HG03064 (cell line): ENCODE results near the gene IQCK.

Experiments
- ATAC-seq: cut with Tn5 transposase; IDR thresholded peaks from one replicate; pipeline ENCODE4 v1.9.1; 2021; ENCODE audit warnings: low read depth; ENCODE audit not compliant: unreplicated experiment

IQCK gene

GRCh38 chr16:19753815-19754643 is 36.0 kb downstream of the IQCK start:
- no peak for ATAC-seq

- no peak for ATAC-seq
These were observed 36.6 kb downstream of the IQCK start for GRCh38 chr16:19754644-19755036.

- ATAC-seq, result no peak
These were observed 37.2 kb downstream of the IQCK start for GRCh38 chr16:19755268-19755667.

GRCh38 chr16:19757026-19757425 is 39.0 kb downstream of the IQCK start:
- no peak for ATAC-seq

- ATAC-seq, result no peak
These were observed 39.9 kb downstream of the IQCK start for GRCh38 chr16:19757762-19758595.

- ATAC-seq, result no peak
These were observed 42.4 kb downstream of the IQCK start for GRCh38 chr16:19760356-19761060.

GRCh38 chr16:19765860-19766553 is 47.9 kb downstream of the IQCK start:
- ATAC-seq, result no peak

- no peak for ATAC-seq
These were observed 48.4 kb downstream of the IQCK start for GRCh38 chr16:19766554-19766884.

- ATAC-seq, result no peak
These were observed 48.9 kb downstream of the IQCK start for GRCh38 chr16:19766988-19767387.

GRCh38 chr16:19767497-19767896 is 49.4 kb downstream of the IQCK start:
- no peak for ATAC-seq

GRCh38 chr16:19769239-19769638 is 51.2 kb downstream of the IQCK start:
- no peak for ATAC-seq

GRCh38 chr16:19771040-19771439 is 53.0 kb downstream of the IQCK start:
- ATAC-seq, result no peak

GRCh38 chr16:19771796-19772195 is 53.7 kb downstream of the IQCK start:
- no peak for ATAC-seq

GRCh38 chr16:19774024-19774423 is 56.0 kb downstream of the IQCK start:
- no peak for ATAC-seq

- ATAC-seq, result no peak
These were observed 58.1 kb downstream of the IQCK start for GRCh38 chr16:19776147-19776546.

- ATAC-seq, result no peak
These were observed 58.5 kb downstream of the IQCK start for GRCh38 chr16:19776565-19776964.

- ATAC-seq, result no peak
These were observed 62.2 kb downstream of the IQCK start for GRCh38 chr16:19780321-19780720.

- ATAC-seq, result no peak
These were observed 63.2 kb downstream of the IQCK start for GRCh38 chr16:19781226-19781625.

- no peak for ATAC-seq
These were observed 65.5 kb downstream of the IQCK start for GRCh38 chr16:19783363-19784182.

GRCh38 chr16:19784183-19784736 is 66.2 kb downstream of the IQCK start:
- ATAC-seq, result no peak
